Lower lobe of right lung (tissue), 2 donors: ENCODE data around the gene IRAK2. TPM values are rescaled to one million over a fixed set of nuclear protein-coding genes. Genes with fewer than 3 reads are reported as not detected.
A peak's percentile ranks its signal among the peaks of the same experiment; 100 is the strongest.

Experiments
- ATAC-seq, 2 donors: fragments of 200-7000 bp; cut with Tn5 transposase; one replicate each; pipeline ENCODE4 v1.9.1; 2020 to 2022; ENCODE audit warnings: mild to moderate bottlenecking in 2 of 2, moderate library complexity in 2 of 2
- DNase-seq: peaks from one replicate; pipeline ENCODE4 v3.0.0-alpha.2; 2020
- H3K27ac ChIP-seq: fragments of 200-600 bp; one replicate; pipeline ENCODE4 v1.8.0; 2022
- H3K27me3 ChIP-seq: fragments of 200-600 bp; one replicate; pipeline ENCODE4 v1.8.0; 2022; ENCODE audit warnings: low read depth
- H3K36me3 ChIP-seq: fragments of 200-600 bp; one replicate; pipeline ENCODE4 v1.8.0; 2022; ENCODE audit warnings: mild to moderate bottlenecking
- H3K4me1 ChIP-seq: fragments of 200-600 bp; one replicate; pipeline ENCODE4 v1.8.0; 2022
- H3K4me3 ChIP-seq: fragments of 200-600 bp; one replicate; pipeline ENCODE4 v1.8.0; 2022; ENCODE audit warnings: mild to moderate bottlenecking
- H3K9me3 ChIP-seq: fragments of 200-600 bp; one replicate; pipeline ENCODE4 v1.8.0; 2022
- CTCF ChIP-seq: fragments of 200-600 bp; IDR thresholded peaks from one replicate; pipeline ENCODE4 v1.8.0; 2022; ENCODE audit warnings: antibody characterized with exemption, mild to moderate bottlenecking
- intact Hi-C: fragments of 100-400 bp; cut with DNase I; formaldehyde crosslinking; loops from one replicate; pipeline ENCODE4 v1.11.0; 2022
- long read RNA-seq: library from polyadenylated mRNA; unstranded; transcript quantifications from one replicate; pipeline ENCODE4 v2.0.0, GENCODE V29; 2021
- total RNA-seq: library from RNA; stranded (reverse); fragmentation: NEBNext Ultra II Directional; extraction: Animal tissue kit (Norgen Biotek cat#: 25700); gene quantifications from one replicate; pipeline ENCODE4 v1.2.1, GENCODE V29; 2021
- donor health status: DM: no; HTN: yes; CAD: no; lungs with severe emphysema.

IRAK2 gene
- total RNA-seq: 3.9 TPM
- long read RNA-seq, transcript IRAK2-201 (13 exons, 3,483 nt): major isoform, 6 of 12 reads
- long read RNA-seq, partial matches to known transcripts: 5 of 12 reads
- long read RNA-seq, other reads (novel, unspliced or antisense): 1 of 12 reads

GRCh38 chr3:10164546-10165393 is at the start of gene IRAK2:
IRAK2 (plus strand) TSS chr3:10164919; CDS start chr3:10164955, 36 bp downstream.
- intact Hi-C loops: no loop called here
- Histone ChIP-seq H3K27ac (peak within 1 kb of the TSS; percentile 74), H3K36me3 (no peaks in the 10 kb centered on the region), H3K4me3 (peak within 1 kb of the TSS; percentile 93), H3K27me3 (no peaks in the 10 kb centered on the region), H3K4me1 (peaks cover 14% of the 10 kb centered on the region), H3K9me3 (peaks cover 6% of the 10 kb centered on the region)
- DNase-seq: peak; percentile 88
- peak; percentile 97 for TF ChIP-seq CTCF
- peak; percentile 96 to 97 for ATAC-seq

GRCh38 chr3:10115326-10116137 is 49.2 kb upstream of the IRAK2 start, which contains the start of gene BRK1:
BRK1 (plus strand) TSS chr3:10115675; CDS start chr3:10115702, 27 bp downstream.
- Histone ChIP-seq H3K9me3 (no peaks in the 10 kb centered on the region), H3K4me3 (peak within 1 kb of the TSS; percentile 97), H3K27me3 (no peaks in the 10 kb centered on the region), H3K27ac (peak within 1 kb of the TSS; percentile 85), H3K36me3 (peaks cover 8% of the 10 kb centered on the region), H3K4me1 (peaks cover 19% of the 10 kb centered on the region)
- DNase-seq (peak; percentile 98), ATAC-seq (peak; percentile 100)
- intact Hi-C loops: no loop called here
- TF ChIP-seq CTCF: no peak

- H3K4me1 ChIP-seq: peaks cover 19% of the 10 kb centered on the region
- no peak for TF ChIP-seq CTCF
- peak overlapping the region; percentile 85 for H3K27ac ChIP-seq
- ATAC-seq (peak; percentile 11 to 30), DNase-seq (no peak)
- intact Hi-C loops: no loop called here
- no peaks in the 10 kb centered on the region for H3K9me3 ChIP-seq
- peak overlapping the region; percentile 97 for H3K4me3 ChIP-seq
- no peaks in the 10 kb centered on the region for H3K27me3 ChIP-seq
- H3K36me3 ChIP-seq: peaks cover 13% of the 10 kb centered on the region
Measured at GRCh38 chr3:10116138-10116460, 48.6 kb upstream of the IRAK2 start.

- Histone ChIP-seq H3K9me3 (no peaks in the 10 kb centered on the region), H3K27ac (no peak overlapping the region), H3K4me3 (no peak overlapping the region), H3K27me3 (no peaks in the 10 kb centered on the region), H3K36me3 (peaks cover 18% of the 10 kb centered on the region), H3K4me1 (peaks cover 19% of the 10 kb centered on the region)
- DNase-seq (no peak), ATAC-seq (no peak)
- no peak for TF ChIP-seq CTCF
- intact Hi-C loops: no loop called here
Measured at GRCh38 chr3:10116928-10117327, 47.8 kb upstream of the IRAK2 start.

GRCh38 chr3:10119376-10119775 is 45.3 kb upstream of the IRAK2 start:
- H3K36me3 ChIP-seq: peaks cover 34% of the 10 kb centered on the region
- no peak overlapping the region for H3K4me3 ChIP-seq
- no peak for TF ChIP-seq CTCF
- no peak overlapping the region for H3K27ac ChIP-seq
- DNase-seq (no peak), ATAC-seq (no peak)
- intact Hi-C loops: no loop called here
- peaks cover 19% of the 10 kb centered on the region for H3K4me1 ChIP-seq
- no peaks in the 10 kb centered on the region for H3K27me3 ChIP-seq
- no peaks in the 10 kb centered on the region for H3K9me3 ChIP-seq
